ENCODE data around the gene CKLF. TPM values are rescaled to one million over a fixed set of nuclear protein-coding genes. Genes with fewer than 3 reads are reported as not detected.
A peak's percentile ranks its signal among the peaks of the same experiment; 100 is the strongest.

Gene CKLF
- polyA plus RNA-seq, 3 donors = 285 to 430 (median 374) TPM

DNA sequence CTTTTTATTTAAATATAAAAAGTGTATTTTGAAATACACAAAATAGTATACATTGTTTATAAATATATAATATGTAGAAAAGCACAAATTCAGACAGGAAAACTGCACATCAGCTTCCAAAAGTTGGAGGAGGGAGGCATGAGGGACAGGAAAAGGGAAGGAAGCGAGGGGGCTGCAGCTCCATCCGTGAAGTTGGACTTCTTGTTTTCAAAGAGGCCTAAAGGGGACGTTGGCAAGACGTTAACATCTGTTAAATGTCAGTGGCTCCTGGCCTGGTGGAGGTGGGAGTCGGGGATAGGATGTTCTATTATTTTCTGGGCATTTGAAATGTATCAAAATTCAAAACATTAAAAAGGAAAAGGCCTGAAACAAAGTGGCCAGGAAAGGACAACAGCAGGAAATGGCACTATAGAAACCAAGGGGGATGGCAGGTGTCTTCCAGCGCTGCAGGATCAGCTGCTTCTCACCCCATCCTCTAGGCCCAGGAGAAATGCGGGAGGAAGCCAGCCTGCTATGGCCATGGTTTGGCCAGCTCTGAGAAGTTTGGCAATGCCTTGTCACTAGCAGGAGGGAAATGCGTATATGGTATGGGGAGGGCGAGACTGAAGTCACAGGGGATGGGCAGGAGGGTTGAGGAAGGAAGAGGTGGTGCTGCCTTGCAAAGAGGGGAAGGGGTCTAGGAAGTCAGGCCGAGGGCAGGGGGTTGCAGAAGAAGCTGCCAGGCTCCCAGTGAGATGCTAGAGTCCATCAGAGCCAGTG is 33.3 kb downstream of the CKLF start:
- Mint-ChIP-seq H3K9me3 (no peaks in the 10 kb centered on the region), H3K27me3 (ENCODE audit: low read depth in 3 of 3) (peaks cover 3 to 6% (median 3%) of the 10 kb centered on the region in 3 donors), H3K27ac (peak overlapping the region; percentile 86 to 96 (median 92)), H3K36me3 (peaks cover 8% of the 10 kb centered on the region in 2 donors), H3K4me1 (peaks cover 75% of the 10 kb centered on the region), H3K4me3 (peak overlapping the region; percentile 31 to 84)
- H3K9me3 ChIP-seq (replicated peaks in 1 of 2; ENCODE audit: control insufficient read depth in 1 of 2, insufficient read depth in 1 of 2, low read length in 2 of 2) = no peaks in the 10 kb centered on the region
- peak; percentile 58 to 65 (median 60) for DNase-seq
- H3K79me2 ChIP-seq (ENCODE audit: insufficient read depth, low read length) = no peaks in the 10 kb centered on the region
- WGBS (ENCODE audit: insufficient coverage) = 0% methylated on average over 7 of the region's 10 CpGs
- H3K4me2 ChIP-seq (replicated peaks; ENCODE audit: extremely low read depth, low read length, poor library complexity, severe bottlenecking) = peak overlapping the region; percentile 72
- peak overlapping the region in 1 of 3 experiments; percentile 61 for H3K4me3 ChIP-seq (replicated peaks in 1 of 3; ENCODE audit: low read depth in 2 of 3, low read length in 3 of 3)
- H3K27me3 ChIP-seq (ENCODE audit: control insufficient read depth in 2 of 2, insufficient read depth in 2 of 2, low read length in 2 of 2) = no peaks in the 10 kb centered on the region
- peak overlapping the region; percentile 73 to 85 for H3K27ac ChIP-seq (ENCODE audit: low read depth in 1 of 2, low read length in 2 of 2)
- peak overlapping the region; percentile 35 for H3K9ac ChIP-seq (ENCODE audit: insufficient read depth, low read length, poor library complexity, severe bottlenecking)
- H3K4me1 ChIP-seq (ENCODE audit: control insufficient read depth in 1 of 2, insufficient read depth in 2 of 2, low read length in 2 of 2) = peaks cover 64 to 70% of the 10 kb centered on the region in 2 donors
- H3K36me3 ChIP-seq (replicated peaks in 1 of 2; ENCODE audit: control insufficient read depth in 1 of 2, insufficient read depth in 2 of 2, low read length in 2 of 2) = no peaks in the 10 kb centered on the region
- intact Hi-C loops (cut with micrococcal nuclease) = loop anchor here (2.0 to 5.0 kb wide), 5 partner anchors 33 to 178 kb away; partner anchors contain the start of genes CKLF (in 1 of the 2) and TK2 (in 1 of the 2)
- peak overlapping the region; percentile 42 for H2AFZ ChIP-seq (ENCODE audit: insufficient read depth, low read depth, low read length, poor library complexity, severe bottlenecking)
- TF ChIP-seq CTCF (IDR thresholded peaks at IDR 0.05) = no peak
- H4K20me1 ChIP-seq (ENCODE audit: insufficient read depth, low read length) = no peaks in the 10 kb centered on the region

- Histone ChIP-seq H3K27me3 (ENCODE audit: control insufficient read depth in 2 of 2, insufficient read depth in 2 of 2, low read length in 2 of 2) (no peaks in the 10 kb centered on the region), H3K4me3 (replicated peaks in 1 of 3; ENCODE audit: low read depth in 2 of 3, low read length in 3 of 3) (peak overlapping the region in 1 of 3 experiments; percentile 61), H3K27ac (ENCODE audit: low read depth in 1 of 2, low read length in 2 of 2) (peak overlapping the region in 1 of 2 donors; percentile 52), H4K20me1 (ENCODE audit: insufficient read depth, low read length) (no peaks in the 10 kb centered on the region), H3K79me2 (ENCODE audit: insufficient read depth, low read length) (no peaks in the 10 kb centered on the region), H3K36me3 (replicated peaks in 1 of 2; ENCODE audit: control insufficient read depth in 1 of 2, insufficient read depth in 2 of 2, low read length in 2 of 2) (no peaks in the 10 kb centered on the region), H3K9ac (ENCODE audit: insufficient read depth, low read length, poor library complexity, severe bottlenecking) (peak overlapping the region; percentile 22), H3K4me1 (ENCODE audit: control insufficient read depth in 1 of 2, insufficient read depth in 2 of 2, low read length in 2 of 2) (peaks cover 72 to 73% of the 10 kb centered on the region in 2 donors), H3K4me2 (replicated peaks; ENCODE audit: extremely low read depth, low read length, poor library complexity, severe bottlenecking) (peak overlapping the region; percentile 72), H3K9me3 (replicated peaks in 1 of 2; ENCODE audit: control insufficient read depth in 1 of 2, insufficient read depth in 1 of 2, low read length in 2 of 2) (no peaks in the 10 kb centered on the region), H2AFZ (ENCODE audit: insufficient read depth, low read depth, low read length, poor library complexity, severe bottlenecking) (peak overlapping the region; percentile 69)
- intact Hi-C loops (cut with micrococcal nuclease) = loop anchor here (2.0 to 5.0 kb wide), 6 partner anchors 36 to 181 kb away; partner anchors contain the start of genes CKLF (in 1 of the 2) and TK2 (in 1 of the 2)
- no peak for TF ChIP-seq CTCF (IDR thresholded peaks at IDR 0.05)
- no peak for DNase-seq
- WGBS (ENCODE audit: insufficient coverage) = 36% methylated on average over 4 of the region's 7 CpGs
- Mint-ChIP-seq H3K36me3 (peaks cover 2 to 8% of the 10 kb centered on the region in 2 donors), H3K27me3 (ENCODE audit: low read depth in 3 of 3) (peaks cover 0 to 5% (median 2%) of the 10 kb centered on the region in 3 donors), H3K27ac (peak overlapping the region; percentile 40 to 96 (median 68)), H3K9me3 (peaks cover 0 to 2% (median 0%) of the 10 kb centered on the region in 7 donors), H3K4me1 (peaks cover 74% of the 10 kb centered on the region), H3K4me3 (peak overlapping the region; percentile 68 to 88)
Measured at GRCh38 chr16:66587881-66588600, 35.7 kb downstream of the CKLF start.

Measured in CD14-positive monocyte (primary cell).